K562 (cell line): Measurements from ENCODE around the gene SDCBP2. TPM values are rescaled to one million over a fixed set of nuclear protein-coding genes. Genes with fewer than 3 reads are reported as not detected.

Experiments
- ADNP ChIP-seq: fragments of 200-800 bp; sonication (Bioruptor generic); IDR thresholded peaks from 2 replicates; pipeline ENCODE4 v1.6.1; 2016; ENCODE audit warnings: missing genetic modification characterization, missing compliant biosample characterization
- BCOR ChIP-seq: fragments of 450-650 bp; IDR thresholded peaks from 2 replicates; pipeline ENCODE4 v1.6.1; 2016
- BRD9 ChIP-seq: fragments of 450-650 bp; IDR thresholded peaks from 2 replicates; pipeline ENCODE4 v1.6.1; 2018; ENCODE audit warnings: low read depth; ENCODE audit not compliant: partially characterized antibody
- CC2D1A ChIP-seq: fragments of 450-650 bp; IDR thresholded peaks from 2 replicates; pipeline ENCODE4 v1.6.1; 2017; ENCODE audit warnings: mild to moderate bottlenecking
- CEBPB ChIP-seq: fragments of 450-650 bp; IDR thresholded peaks from 2 replicates; pipeline ENCODE4 v1.6.1; 2016; ENCODE audit warnings: missing genetic modification characterization, missing compliant biosample characterization
- EGR1 ChIP-seq: fragments of 450-650 bp; conservative IDR thresholded peaks from 2 replicates; pipeline ENCODE4 v1.6.1; 2017; ENCODE audit warnings: mild to moderate bottlenecking
- HDAC2 ChIP-seq: fragments of 450-650 bp; IDR thresholded peaks from 2 replicates; pipeline ENCODE4 v1.6.1; 2016; ENCODE audit warnings: mild to moderate bottlenecking
- KDM1A ChIP-seq, 2 experiments: fragments of 450-650 bp; IDR thresholded peaks; 2 replicates each; pipeline ENCODE4 v1.6.1; 2016; ENCODE audit warnings: mild to moderate bottlenecking in 2 of 2
- KLF13 ChIP-seq: fragments of 450-650 bp; IDR thresholded peaks from 2 replicates; pipeline ENCODE4 v1.6.1; 2016; ENCODE audit warnings: missing genetic modification characterization, low read depth, mild to moderate bottlenecking, missing compliant biosample characterization, moderate library complexity, borderline replicate concordance
- MAFK ChIP-seq: IDR thresholded peaks from 2 replicates; pipeline ENCODE4 v1.6.1; 2011; ENCODE audit warnings: low read length, improper control_type of control experiment
- MEF2D ChIP-seq: conservative IDR thresholded peaks from 2 replicates; pipeline ENCODE4 v1.6.1; 2016; ENCODE audit warnings: low read depth, missing genetic modification characterization, missing compliant biosample characterization
- MTF1 ChIP-seq: fragments of 250-450 bp; sonication (Bioruptor Pico); IDR thresholded peaks from 2 replicates; pipeline ENCODE4 v1.9.0; 2021; ENCODE audit warnings: moderate library complexity, mild to moderate bottlenecking, inconsistent platforms, borderline replicate concordance
- NFATC3 ChIP-seq: fragments of 450-650 bp; IDR thresholded peaks from 2 replicates; pipeline ENCODE4 v1.6.1; 2017; ENCODE audit warnings: mild to moderate bottlenecking
- PHF8 ChIP-seq: fragments of 200-600 bp; sonication (generic); IDR thresholded peaks from 2 replicates; pipeline ENCODE4 v1.6.1; 2012; ENCODE audit warnings: mixed run types, mild to moderate bottlenecking, inconsistent platforms, low read length, moderate library complexity, borderline replicate concordance
- PTBP1 ChIP-seq: fragments of 200-400 bp; formaldehyde crosslinking; IDR thresholded peaks from 2 replicates; pipeline ENCODE4 v1.6.1; 2017; ENCODE audit warnings: low read depth, low read length
- SMARCA5 ChIP-seq: fragments of 450-650 bp; IDR thresholded peaks from 2 replicates; pipeline ENCODE4 v1.6.1; 2016
- WHSC1 ChIP-seq: IDR thresholded peaks from one replicate; pipeline ENCODE4 v1.6.1; 2012; ENCODE audit warnings: low read length, control low read depth, inconsistent platforms
- ZEB2 ChIP-seq: fragments of 450-650 bp; IDR thresholded peaks from 2 replicates; pipeline ENCODE4 v1.6.1; 2016
- ZNF583 ChIP-seq: fragments of 250-450 bp; sonication (Bioruptor Pico); IDR thresholded peaks from 2 replicates; pipeline ENCODE4 v1.4.0; 2020
- ZNF589 ChIP-seq: fragments of 200-800 bp; sonication (Bioruptor generic); IDR thresholded peaks from 2 replicates; pipeline ENCODE4 v1.6.1; 2016; ENCODE audit warnings: low read depth, missing genetic modification characterization, missing compliant biosample characterization
- polyA plus RNA-seq, 8 experiments: library from polyadenylated mRNA; depleted of rRNA in 4 of 8; stranded (reverse) in 5 of 8; unstranded in 3 of 8; fragments of >200 nt; fragmentation: Nextera tagmentation in 2 of 8; fragmentation: Illumina TruSeq in 1 of 8; extraction: Ambion mirVana in 2 of 8; extraction: Trizol in 1 of 8; gene quantifications; 2 replicates each; pipeline versions ENCODE4 v1.2.1 to v1.2.3, GENCODE V29; 2011 to 2014; ENCODE audit warnings: inconsistent platforms in 1 of 8, missing spikeins in 1 of 8
- total RNA-seq, 7 experiments: library from RNA; depleted of rRNA in 6 of 7; stranded (reverse); fragments of >200 nt in 6 of 7; fragmentation: Illumina TruSeq in 2 of 7; extraction: Trizol in 2 of 7; gene quantifications; 2 replicates each; pipeline versions ENCODE4 v1.2.1 to v1.2.3, GENCODE V29; 2011 to 2021; ENCODE audit warnings: low replicate concordance in 1 of 7
- TF ChIP-seq, protein P1 (sequence below): fragments of 450-650 bp; IDR thresholded peaks from 2 replicates; pipeline ENCODE4 v1.6.1; 2017; ENCODE audit warnings: antibody characterized with exemption
- TF ChIP-seq, protein P2 (sequence below): sonication (generic); formaldehyde crosslinking; IDR thresholded peaks from 2 replicates; pipeline ENCODE4 v1.8.0; 2022; ENCODE audit warnings: mild to moderate bottlenecking, missing genetic modification reagents

SDCBP2 gene
- total and polyA plus RNA-seq, 9 of the 15 experiments (the other 6 are each of a cell fraction or from before 2014, with no cell fraction given): 0.06 to 1.2 (median 0.80) TPM

DNA sequence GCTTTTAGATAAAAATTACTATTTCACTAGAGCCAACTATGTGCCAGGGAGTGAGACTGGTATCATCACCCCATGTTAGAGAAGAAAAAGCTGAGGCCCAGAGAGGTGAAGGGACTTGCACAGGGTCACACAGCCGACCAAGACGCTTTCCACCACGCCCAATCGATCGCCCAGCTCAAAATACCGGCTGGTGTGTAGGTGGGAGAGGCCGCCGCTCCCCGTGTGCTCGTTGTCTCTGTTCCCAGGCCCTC is 63.1 kb downstream of the SDCBP2 start (continued):
- TF ChIP-seq, protein P1, sequence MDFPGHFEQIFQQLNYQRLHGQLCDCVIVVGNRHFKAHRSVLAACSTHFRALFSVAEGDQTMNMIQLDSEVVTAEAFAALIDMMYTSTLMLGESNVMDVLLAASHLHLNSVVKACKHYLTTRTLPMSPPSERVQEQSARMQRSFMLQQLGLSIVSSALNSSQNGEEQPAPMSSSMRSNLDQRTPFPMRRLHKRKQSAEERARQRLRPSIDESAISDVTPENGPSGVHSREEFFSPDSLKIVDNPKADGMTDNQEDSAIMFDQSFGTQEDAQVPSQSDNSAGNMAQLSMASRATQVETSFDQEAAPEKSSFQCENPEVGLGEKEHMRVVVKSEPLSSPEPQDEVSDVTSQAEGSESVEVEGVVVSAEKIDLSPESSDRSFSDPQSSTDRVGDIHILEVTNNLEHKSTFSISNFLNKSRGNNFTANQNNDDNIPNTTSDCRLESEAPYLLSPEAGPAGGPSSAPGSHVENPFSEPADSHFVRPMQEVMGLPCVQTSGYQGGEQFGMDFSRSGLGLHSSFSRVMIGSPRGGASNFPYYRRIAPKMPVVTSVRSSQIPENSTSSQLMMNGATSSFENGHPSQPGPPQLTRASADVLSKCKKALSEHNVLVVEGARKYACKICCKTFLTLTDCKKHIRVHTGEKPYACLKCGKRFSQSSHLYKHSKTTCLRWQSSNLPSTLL: no peak
- TF ChIP-seq CC2D1A (0 out of 2 replicates have a peak, but pooled peaks have one; percentile 33), NFATC3 (no peak), EGR1 (peak; percentile 31), MAFK (no peak), BRD9 (peak; percentile 78), BCOR (peak; percentile 99), KLF13 (tag) (0 out of 2 replicates have a peak, but pooled peaks have one; percentile 33), ZEB2 (no peak), ZNF589 (CRISPR knock-in tag) (no peak), HDAC2 (peak; percentile 89), MEF2D (tag) (no peak), PTBP1 (0 out of 2 replicates have a peak, but pooled peaks have one; percentile 36), ADNP (tag) (0 out of 2 replicates have a peak, but pooled peaks have one; percentile 78), MTF1 (no peak), KDM1A (IDR thresholded peaks at IDR 0.05) (peak; percentile 85 to 93), PHF8 (peak; percentile 2; the same call in 1 of the 2 replicates), ZNF583 (CRISPR knock-in tag) (no peak), CEBPB (tag) (no peak), WHSC1 (no peak), SMARCA5 (peak; percentile 81)
- TF ChIP-seq, protein P2, sequence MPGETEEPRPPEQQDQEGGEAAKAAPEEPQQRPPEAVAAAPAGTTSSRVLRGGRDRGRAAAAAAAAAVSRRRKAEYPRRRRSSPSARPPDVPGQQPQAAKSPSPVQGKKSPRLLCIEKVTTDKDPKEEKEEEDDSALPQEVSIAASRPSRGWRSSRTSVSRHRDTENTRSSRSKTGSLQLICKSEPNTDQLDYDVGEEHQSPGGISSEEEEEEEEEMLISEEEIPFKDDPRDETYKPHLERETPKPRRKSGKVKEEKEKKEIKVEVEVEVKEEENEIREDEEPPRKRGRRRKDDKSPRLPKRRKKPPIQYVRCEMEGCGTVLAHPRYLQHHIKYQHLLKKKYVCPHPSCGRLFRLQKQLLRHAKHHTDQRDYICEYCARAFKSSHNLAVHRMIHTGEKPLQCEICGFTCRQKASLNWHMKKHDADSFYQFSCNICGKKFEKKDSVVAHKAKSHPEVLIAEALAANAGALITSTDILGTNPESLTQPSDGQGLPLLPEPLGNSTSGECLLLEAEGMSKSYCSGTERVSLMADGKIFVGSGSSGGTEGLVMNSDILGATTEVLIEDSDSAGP: peak; percentile 92; the same call in 1 of the 2 replicates
